ENCODE results near the gene NAT8L.

Gene NAT8L

GRCh38 chr4:2075987-2076907, 17.1 kb downstream of the NAT8L start:
- DNase-seq (ENCODE audit: low read depth): no peak

GRCh38 chr4:2076908-2077536, 17.9 kb downstream of the NAT8L start:
- DNase-seq (ENCODE audit: low read depth): no peak

- DNase-seq (ENCODE audit: low read depth): no peak
Observed at GRCh38 chr4:2077537-2078460, 18.7 kb downstream of the NAT8L start.

- no peak for DNase-seq (ENCODE audit: low read depth)
Observed at GRCh38 chr4:2078584-2078983, 19.5 kb downstream of the NAT8L start.

- DNase-seq (ENCODE audit: low read depth): no peak
Observed at GRCh38 chr4:2079006-2079405, 19.9 kb downstream of the NAT8L start.

- no peak for DNase-seq (ENCODE audit: low read depth)
Observed at GRCh38 chr4:2079926-2080325, 20.8 kb downstream of the NAT8L start.

GRCh38 chr4:2080429-2081300, 21.5 kb downstream of the NAT8L start:
- DNase-seq (ENCODE audit: low read depth): no peak

- no peak for DNase-seq (ENCODE audit: low read depth)
Observed at GRCh38 chr4:2081540-2081939, 22.4 kb downstream of the NAT8L start.

GRCh38 chr4:2082118-2082517, 23.0 kb downstream of the NAT8L start:
- no peak for DNase-seq (ENCODE audit: low read depth)

GRCh38 chr4:2082627-2083026, 23.5 kb downstream of the NAT8L start:
- DNase-seq (ENCODE audit: low read depth): no peak

GRCh38 chr4:2083116-2083825, 24.1 kb downstream of the NAT8L start:
- DNase-seq (ENCODE audit: low read depth): no peak

GRCh38 chr4:2083826-2084160, 24.7 kb downstream of the NAT8L start:
- DNase-seq (ENCODE audit: low read depth): no peak

GRCh38 chr4:2084316-2084715, 25.2 kb downstream of the NAT8L start:
- DNase-seq (ENCODE audit: low read depth): no peak

- DNase-seq (ENCODE audit: low read depth): no peak
Observed at GRCh38 chr4:2085496-2085901, 26.4 kb downstream of the NAT8L start.

- DNase-seq (ENCODE audit: low read depth): peak; percentile 27
Observed at GRCh38 chr4:2087170-2087569, 28.0 kb downstream of the NAT8L start.

- DNase-seq (ENCODE audit: low read depth): no peak
Observed at GRCh38 chr4:2089222-2089621, 30.1 kb downstream of the NAT8L start.

GRCh38 chr4:2090642-2091041, 31.5 kb downstream of the NAT8L start:
- DNase-seq (ENCODE audit: low read depth): no peak

GRCh38 chr4:2091990-2092668, 33.0 kb downstream of the NAT8L start:
- no peak for DNase-seq (ENCODE audit: low read depth)

- no peak for DNase-seq (ENCODE audit: low read depth)
Observed at GRCh38 chr4:2092669-2093053, 33.5 kb downstream of the NAT8L start.

GRCh38 chr4:2093265-2093664, 34.1 kb downstream of the NAT8L start:
- DNase-seq (ENCODE audit: low read depth): no peak

All from amniotic epithelial cell (primary cell).